Neural cell (in vitro differentiated cells): ENCODE measurements around the gene GMDS. TPM values are rescaled to one million over a fixed set of nuclear protein-coding genes. Genes with fewer than 3 reads are reported as not detected.

ENCODE experiments used
- H2AFZ ChIP-seq: fragments of 200-600, 300-800 bp; sonication (generic), shearing (Covaris generic); 2 replicates; pipeline ENCODE4 v1.6.0; 2014; ENCODE audit warnings: low read depth, mild to moderate bottlenecking, antibody characterized with exemption, low read length, moderate library complexity
- H3F3A ChIP-seq: fragments of 200-600 bp; shearing (Covaris generic); 2 replicates; pipeline ENCODE4 v1.6.1; 2016; ENCODE audit warnings: mild to moderate bottlenecking, moderate library complexity, mixed read lengths, antibody characterized with exemption, low read length; ENCODE audit not compliant: insufficient read depth, poor library complexity, severe bottlenecking
- H3K27ac ChIP-seq: fragments of 200-600, 300-800 bp; sonication (generic), shearing (Covaris generic); 2 replicates; pipeline ENCODE4 v1.5.1; 2014; ENCODE audit warnings: mild to moderate bottlenecking, low read length, moderate library complexity
- H3K27me3 ChIP-seq: fragments of 300-800, 200-600 bp; sonication (generic), shearing (Covaris generic); 2 replicates; pipeline ENCODE4 v1.6.0; 2014; ENCODE audit warnings: mild to moderate bottlenecking, low read depth, low read length, moderate library complexity; ENCODE audit not compliant: insufficient read depth
- H3K36me3 ChIP-seq: fragments of 300-800, 200-600 bp; sonication (generic), shearing (Covaris generic); 2 replicates; pipeline ENCODE4 v1.5.1; 2014; ENCODE audit warnings: mild to moderate bottlenecking, antibody characterized with exemption, low read length, moderate library complexity; ENCODE audit not compliant: insufficient read depth
- H3K4me2 ChIP-seq: fragments of 300-800, 200-600 bp; sonication (generic), shearing (Covaris generic); 2 replicates; pipeline ENCODE4 v1.6.0; 2014; ENCODE audit warnings: mild to moderate bottlenecking, low read length
- H3K4me3 ChIP-seq: fragments of 300-800, 200-600 bp; sonication (generic), shearing (Covaris generic); 2 replicates; pipeline ENCODE4 v1.5.1; 2014; ENCODE audit warnings: mild to moderate bottlenecking, low read length, moderate library complexity
- H3K79me2 ChIP-seq: fragments of 200-600 bp; shearing (Covaris generic); replicated peaks from 2 replicates; pipeline ENCODE4 v1.6.0; 2014; ENCODE audit warnings: mild to moderate bottlenecking, low read length, moderate library complexity; ENCODE audit not compliant: insufficient read depth
- H3K9ac ChIP-seq: fragments of 300-800, 200-600 bp; sonication (generic), shearing (Covaris generic); 2 replicates; pipeline ENCODE4 v1.6.1; 2016; ENCODE audit warnings: mild to moderate bottlenecking, low read length, mixed read lengths
- H3K9me2 ChIP-seq: fragments of 200-600 bp; shearing (Covaris generic); 2 replicates; pipeline ENCODE4 v1.6.1; 2016; ENCODE audit warnings: mild to moderate bottlenecking, low read length, mixed read lengths; ENCODE audit not compliant: insufficient read depth
- H3K9me3 ChIP-seq: fragments of 200-600, 300-800 bp; sonication (generic), shearing (Covaris generic); 2 replicates; pipeline ENCODE4 v1.6.1; 2016; ENCODE audit warnings: mild to moderate bottlenecking, mixed run types, low read length, moderate library complexity, mixed read lengths
- H4K20me1 ChIP-seq: fragments of 200-600 bp; shearing (Covaris generic); 2 replicates; pipeline ENCODE4 v1.6.1; 2016; ENCODE audit warnings: mild to moderate bottlenecking, mixed run types; ENCODE audit not compliant: insufficient read depth
- CTCF ChIP-seq: fragments of 450-650 bp; IDR thresholded peaks from 2 replicates; pipeline ENCODE4 v1.5.1; 2014; ENCODE audit warnings: antibody characterized with exemption, mild to moderate bottlenecking, moderate library complexity; ENCODE audit not compliant: poor library complexity, severe bottlenecking
- EP300 ChIP-seq: fragments of 450-650 bp; conservative IDR thresholded peaks from 2 replicates; pipeline ENCODE4 v1.6.1; 2014; ENCODE audit warnings: antibody characterized with exemption, mild to moderate bottlenecking, moderate library complexity; ENCODE audit not compliant: poor library complexity, severe bottlenecking
- EZH2 ChIP-seq: fragments of 200-600, 300-800 bp; shearing (Covaris generic), sonication (generic); IDR thresholded peaks from 2 replicates; pipeline ENCODE4 v1.6.1; 2014; ENCODE audit warnings: antibody characterized with exemption, low read length, borderline replicate concordance, mild to moderate bottlenecking; ENCODE audit not compliant: insufficient read depth, poor library complexity, severe bottlenecking
- MXI1 ChIP-seq: fragments of 450-650 bp; conservative IDR thresholded peaks from 2 replicates; pipeline ENCODE4 v1.6.1; 2014; ENCODE audit warnings: antibody characterized with exemption, mild to moderate bottlenecking; ENCODE audit not compliant: poor library complexity, severe bottlenecking
- POLR2AphosphoS5 ChIP-seq: IDR thresholded peaks from 2 replicates; pipeline ENCODE4 v1.6.1; 2012
- RAD21 ChIP-seq: fragments of 450-650 bp; conservative IDR thresholded peaks from 2 replicates; pipeline ENCODE4 v1.6.1; 2014; ENCODE audit warnings: antibody characterized with exemption, mild to moderate bottlenecking, moderate library complexity
- REST ChIP-seq: IDR thresholded peaks from 2 replicates; pipeline ENCODE4 v1.6.1; 2012; ENCODE audit warnings: borderline replicate concordance
- SMC3 ChIP-seq: fragments of 450-650 bp; conservative IDR thresholded peaks from 2 replicates; pipeline ENCODE4 v1.6.1; 2014; ENCODE audit warnings: antibody characterized with exemption, mild to moderate bottlenecking, moderate library complexity; ENCODE audit not compliant: poor library complexity
- TAF1 ChIP-seq: IDR thresholded peaks from 2 replicates; pipeline ENCODE4 v1.6.1; 2012; ENCODE audit warnings: low read depth
- polyA plus RNA-seq: library from polyadenylated mRNA; depleted of rRNA; stranded (reverse); fragments of >200 nt; gene quantifications from 2 replicates; pipeline ENCODE4 v1.2.3, GENCODE V29; 2014

The GMDS gene
- polyA plus RNA-seq, 1 donor from 2014 or later, result 11.4 TPM

GRCh38 chr6:1714654-1715053 is 530.8 kb downstream of the GMDS start:
- Histone ChIP-seq H3K27me3 (no peaks in the 10 kb centered on the region), H3K4me3 (no peak overlapping the region), H3K9me3 (no peaks in the 10 kb centered on the region), H3K27ac (no peak overlapping the region), H3K79me2 (no peaks in the 10 kb centered on the region), H4K20me1 (no peaks in the 10 kb centered on the region), H3K36me3 (no peaks in the 10 kb centered on the region), H3K9me2 (no peaks in the 10 kb centered on the region), H3K9ac (no peak overlapping the region), H3F3A (no peaks in the 10 kb centered on the region), H2AFZ (no peak overlapping the region), H3K4me2 (no peak overlapping the region)
- TF ChIP-seq MXI1, result no peak
- no peak for TF ChIP-seq POLR2AphosphoS5
- TF ChIP-seq RAD21, result no peak
- no peak for TF ChIP-seq EZH2
- TF ChIP-seq CTCF, result no peak
- TF ChIP-seq SMC3, result no peak
- TF ChIP-seq EP300, result no peak
- no peak for TF ChIP-seq TAF1
- TF ChIP-seq REST, result no peak

GRCh38 chr6:1713016-1713600 is 532.3 kb downstream of the GMDS start:
- Histone ChIP-seq H3K27ac (no peak overlapping the region), H2AFZ (no peak overlapping the region), H3K4me2 (no peak overlapping the region), H4K20me1 (no peaks in the 10 kb centered on the region), H3K9ac (no peak overlapping the region), H3K79me2 (no peaks in the 10 kb centered on the region), H3K9me3 (no peaks in the 10 kb centered on the region), H3K9me2 (no peaks in the 10 kb centered on the region), H3K36me3 (no peaks in the 10 kb centered on the region), H3K27me3 (no peaks in the 10 kb centered on the region), H3K4me3 (no peak overlapping the region), H3F3A (no peaks in the 10 kb centered on the region)
- TF ChIP-seq REST (no peak), CTCF (no peak), SMC3 (no peak), POLR2AphosphoS5 (no peak), EZH2 (no peak), MXI1 (no peak), RAD21 (no peak), EP300 (no peak), TAF1 (no peak)
